Effector memory CD4-positive, alpha-beta T cell (primary cell): ENCODE results near the gene CEP85.
A peak's percentile ranks its signal among the peaks of the same experiment; 100 is the strongest.
"Not testable (repeated sequence)": the region's sequence is repeated elsewhere in the genome, so short reads cannot be mapped to it uniquely, and the experiment has no call there.

Experiments used
- DNase-seq, 3 donors: peaks; one replicate each; pipeline ENCODE4 v3.0.0-alpha.2; 2020
- H3K27ac ChIP-seq: 2 replicates; pipeline ENCODE4 v1.7.0; 2013; ENCODE audit warnings: mild to moderate bottlenecking, low read length, moderate library complexity; ENCODE audit not compliant: insufficient read depth, poor library complexity, severe bottlenecking
- H3K27me3 ChIP-seq: replicated peaks from 2 replicates; pipeline ENCODE4 v1.7.0; 2013; ENCODE audit warnings: mild to moderate bottlenecking, low read length; ENCODE audit not compliant: insufficient read depth, control insufficient read depth, poor library complexity, severe bottlenecking
- H3K36me3 ChIP-seq: 2 replicates; pipeline ENCODE4 v1.7.0; 2013; ENCODE audit warnings: mild to moderate bottlenecking, low read length, moderate library complexity; ENCODE audit not compliant: control insufficient read depth, insufficient read depth
- H3K4me1 ChIP-seq: 2 replicates; pipeline ENCODE4 v1.7.0; 2013; ENCODE audit warnings: low read length, mild to moderate bottlenecking; ENCODE audit not compliant: control insufficient read depth, insufficient read depth, poor library complexity, severe bottlenecking
- H3K4me3 ChIP-seq: 2 replicates; pipeline ENCODE4 v1.7.0; 2013; ENCODE audit warnings: low read length, low read depth, mild to moderate bottlenecking; ENCODE audit not compliant: insufficient read depth, poor library complexity, severe bottlenecking
- H3K9me3 ChIP-seq: 2 replicates; pipeline ENCODE4 v1.7.0; 2013; ENCODE audit warnings: mild to moderate bottlenecking, low read length, moderate library complexity; ENCODE audit not compliant: control insufficient read depth

The CEP85 gene

GRCh38 chr1:26297057-26297790 lies 63.2 kb downstream of the CEP85 start:
- DNase-seq: no peak
- peaks cover 6% of the 10 kb centered on the region for H3K4me1 ChIP-seq
- H3K9me3 ChIP-seq: no peaks in the 10 kb centered on the region
- H3K4me3 ChIP-seq: no peak overlapping the region
- H3K27ac ChIP-seq: no peak overlapping the region
- no peaks in the 10 kb centered on the region for H3K27me3 ChIP-seq
- no peaks in the 10 kb centered on the region for H3K36me3 ChIP-seq

GRCh38 chr1:26297791-26298124 lies 63.8 kb downstream of the CEP85 start:
- H3K4me3 ChIP-seq: no peak overlapping the region
- H3K4me1 ChIP-seq: peaks cover 6% of the 10 kb centered on the region
- no peaks in the 10 kb centered on the region for H3K9me3 ChIP-seq
- no peak for DNase-seq
- H3K36me3 ChIP-seq: no peaks in the 10 kb centered on the region
- H3K27me3 ChIP-seq: no peaks in the 10 kb centered on the region
- H3K27ac ChIP-seq: no peak overlapping the region

GRCh38 chr1:26300578-26301275 lies 66.7 kb downstream of the CEP85 start:
- Histone ChIP-seq H3K4me1 (peaks cover 8% of the 10 kb centered on the region), H3K27ac (no peak overlapping the region), H3K9me3 (no peaks in the 10 kb centered on the region), H3K27me3 (no peaks in the 10 kb centered on the region), H3K4me3 (no peak overlapping the region), H3K36me3 (no peaks in the 10 kb centered on the region)
- DNase-seq: no peak

DNA sequence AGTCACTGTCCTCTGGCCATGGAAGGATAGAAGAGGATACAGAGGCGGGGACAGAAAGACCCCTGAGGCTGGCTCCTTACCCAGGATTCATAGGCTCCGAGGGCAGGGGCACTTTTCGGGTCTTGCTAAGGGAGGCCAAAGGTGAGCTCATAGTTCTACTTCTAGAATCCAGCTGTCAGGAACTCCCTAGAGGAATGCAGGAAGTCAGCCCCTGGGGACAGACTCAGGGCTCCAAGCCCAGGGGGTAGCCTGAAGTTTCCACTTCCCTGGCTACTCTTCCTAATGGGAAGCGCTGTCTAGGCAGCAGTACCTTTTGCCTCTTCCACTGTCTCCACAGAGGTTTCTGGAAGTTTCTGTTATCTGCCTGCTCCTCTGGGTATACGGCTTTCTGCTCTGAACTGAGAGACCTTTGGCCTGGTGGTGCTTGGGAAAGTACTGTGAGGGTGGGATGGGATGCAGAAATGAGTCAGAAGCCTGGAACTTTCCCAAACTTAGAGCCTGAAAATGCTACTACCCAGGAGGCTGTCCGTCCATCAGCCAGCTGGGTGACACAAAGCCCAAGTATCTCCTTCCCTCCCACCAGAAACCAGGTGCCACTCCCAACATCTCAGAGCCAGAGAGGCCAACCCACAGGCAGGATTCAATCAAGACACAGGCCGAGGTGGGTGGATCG lies 68.9 kb downstream of the CEP85 start:
- H3K4me3 ChIP-seq: no peak overlapping the region
- no peaks in the 10 kb centered on the region for H3K9me3 ChIP-seq
- no peak overlapping the region for H3K27ac ChIP-seq
- no peak for DNase-seq
- peaks cover 19% of the 10 kb centered on the region for H3K4me1 ChIP-seq
- no peaks in the 10 kb centered on the region for H3K36me3 ChIP-seq
- H3K27me3 ChIP-seq: no peaks in the 10 kb centered on the region

DNA sequence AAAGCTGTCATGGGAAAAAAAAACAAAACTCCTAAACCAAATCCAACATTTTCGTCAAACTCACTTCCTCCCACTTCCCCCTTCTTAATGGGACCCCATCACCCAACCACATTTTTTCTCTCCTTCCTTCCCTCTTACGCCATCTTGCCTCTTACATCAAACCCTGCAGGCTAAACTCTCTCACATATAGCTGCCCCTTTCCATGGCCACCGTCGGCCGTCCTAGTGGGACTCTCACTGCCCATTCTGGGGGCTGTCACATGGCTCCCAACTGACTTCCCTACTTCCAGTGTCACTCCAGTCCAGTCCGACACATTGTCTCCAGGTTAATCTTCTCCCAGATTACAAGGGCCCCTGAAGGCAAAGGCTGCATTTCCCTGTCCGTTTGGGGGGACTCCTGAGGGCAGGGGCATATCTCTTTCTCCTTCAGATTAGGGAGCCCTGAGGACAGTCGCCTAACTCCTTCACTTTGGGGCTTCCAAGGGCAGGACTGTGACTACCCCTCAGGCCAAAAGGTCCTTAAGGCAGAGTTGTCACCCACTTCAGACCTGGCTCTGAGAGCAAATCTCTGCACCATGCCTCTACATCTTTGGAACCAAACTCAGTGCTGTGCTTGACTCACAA lies 71.8 kb downstream of the CEP85 start:
- Histone ChIP-seq H3K4me1 (peaks cover 19% of the 10 kb centered on the region), H3K27ac (peak overlapping the region; percentile 76), H3K4me3 (peak overlapping the region; percentile 71), H3K9me3 (no peaks in the 10 kb centered on the region), H3K27me3 (no peaks in the 10 kb centered on the region), H3K36me3 (no peaks in the 10 kb centered on the region)
- DNase-seq: no peak

GRCh38 chr1:26306290-26307229 lies 72.6 kb downstream of the CEP85 start, which contains the start of gene UBXN11:
Gene UBXN11, minus strand, starts transcription at chr1:26306636. Its CDS starts 3,753 bp downstream, at chr1:26302883.
- peak within 1 kb of the TSS; percentile 76 for H3K27ac ChIP-seq
- DNase-seq: peak; percentile 87 to 92 (median 88)
- H3K9me3 ChIP-seq: no peaks in the 10 kb centered on the region
- H3K4me1 ChIP-seq: peaks cover 16% of the 10 kb centered on the region
- H3K36me3 ChIP-seq: no peaks in the 10 kb centered on the region
- H3K27me3 ChIP-seq: no peaks in the 10 kb centered on the region
- peak within 1 kb of the TSS; percentile 71 for H3K4me3 ChIP-seq

GRCh38 chr1:26307363-26307781 lies 73.4 kb downstream of the CEP85 start:
- DNase-seq: no peak
- Histone ChIP-seq H3K27ac (peak overlapping the region; percentile 76), H3K4me3 (no peak overlapping the region)

GRCh38 chr1:26307966-26308899 lies 74.2 kb downstream of the CEP85 start:
- DNase-seq, H3K4me3 ChIP-seq, H3K36me3 ChIP-seq, H3K27me3 ChIP-seq, H3K9me3 ChIP-seq: not testable (repeated sequence)
- Histone ChIP-seq H3K27ac (peak overlapping the region; percentile 76), H3K4me1 (peaks cover 16% of the 10 kb centered on the region)

More at GRCh38 chr1:26307363-26307781, 73.4 kb downstream of the CEP85 start:
- Histone ChIP-seq H3K36me3 (no peaks in the 10 kb centered on the region), H3K27me3 (no peaks in the 10 kb centered on the region), H3K9me3 (no peaks in the 10 kb centered on the region), H3K4me1 (peaks cover 16% of the 10 kb centered on the region)
